DMS53 (cell line): ENCODE data around the gene ACER2.

Source experiments
- DNase-seq: peaks from one replicate; lab custom pipeline; 2025; lab: John Stamatoyannopoulos, UW

Gene ACER2

GRCh38 chr9:19486803-19487202, 78.0 kb downstream of the ACER2 start:
- DNase-seq = no peak

GRCh38 chr9:19488721-19489120, 79.9 kb downstream of the ACER2 start:
- no peak for DNase-seq

DNA sequence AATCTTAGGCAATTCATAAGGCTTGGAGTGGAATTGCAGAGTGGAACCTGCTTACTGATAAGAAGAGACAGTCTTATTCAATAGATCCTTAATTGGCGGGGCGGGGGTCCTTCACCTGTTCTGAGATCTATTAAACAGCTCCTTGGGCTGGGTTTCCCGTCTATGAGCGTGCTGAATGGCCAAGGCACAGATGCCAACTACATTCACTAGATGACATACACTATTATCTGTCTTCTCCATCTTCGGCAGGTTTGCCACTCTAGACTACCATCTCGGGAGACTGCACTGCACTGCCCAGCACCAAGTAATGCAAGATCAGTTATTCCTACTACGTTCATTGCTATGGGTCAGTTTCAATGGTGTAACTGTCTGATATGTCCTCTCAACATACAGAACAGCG, 81.5 kb downstream of the ACER2 start:
- DNase-seq = no peak

DNA sequence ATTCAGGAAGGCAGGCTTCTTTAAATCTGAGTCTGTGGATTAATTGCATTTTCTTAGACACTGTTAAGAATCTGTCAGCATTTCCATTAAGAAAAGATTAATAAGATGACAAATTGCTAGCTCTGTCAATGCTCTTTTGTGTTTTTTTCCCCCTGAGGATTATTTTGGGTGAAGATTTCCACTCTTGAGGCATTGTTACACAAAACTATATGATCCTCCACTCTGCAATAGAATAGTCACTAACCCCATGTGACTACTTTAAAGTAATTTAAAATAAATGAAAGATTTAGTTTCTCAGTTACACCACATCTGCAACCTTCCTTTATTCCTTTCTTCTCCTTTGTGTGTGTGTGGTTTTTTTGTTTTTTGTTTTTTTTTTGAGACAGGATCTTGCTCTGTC, 82.0 kb downstream of the ACER2 start:
- no peak for DNase-seq

DNA sequence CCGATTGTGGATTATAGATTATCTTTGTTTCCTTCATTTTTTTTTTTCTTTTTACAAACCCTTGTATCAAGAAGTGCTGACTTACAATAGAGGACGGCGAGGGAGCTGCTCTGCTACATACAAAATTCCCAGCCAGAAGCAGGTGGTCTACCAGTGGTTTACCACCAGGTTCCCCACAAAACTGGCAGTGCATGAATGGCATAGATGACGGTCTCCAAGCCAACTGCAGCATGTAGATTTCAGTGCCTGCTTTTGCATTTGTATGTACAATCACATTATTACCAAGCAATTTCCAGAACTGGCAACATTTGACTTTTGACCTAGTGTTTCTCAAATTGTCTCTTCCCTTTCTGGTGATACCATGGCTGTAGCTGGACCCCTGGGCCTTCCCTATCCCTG, 84.0 kb downstream of the ACER2 start:
- no peak for DNase-seq

GRCh38 chr9:19493174-19493811, 84.5 kb downstream of the ACER2 start:
- peak; percentile 66 for DNase-seq

- DNase-seq = no peak
Observed at GRCh38 chr9:19493876-19494275, 85.1 kb downstream of the ACER2 start.

DNA sequence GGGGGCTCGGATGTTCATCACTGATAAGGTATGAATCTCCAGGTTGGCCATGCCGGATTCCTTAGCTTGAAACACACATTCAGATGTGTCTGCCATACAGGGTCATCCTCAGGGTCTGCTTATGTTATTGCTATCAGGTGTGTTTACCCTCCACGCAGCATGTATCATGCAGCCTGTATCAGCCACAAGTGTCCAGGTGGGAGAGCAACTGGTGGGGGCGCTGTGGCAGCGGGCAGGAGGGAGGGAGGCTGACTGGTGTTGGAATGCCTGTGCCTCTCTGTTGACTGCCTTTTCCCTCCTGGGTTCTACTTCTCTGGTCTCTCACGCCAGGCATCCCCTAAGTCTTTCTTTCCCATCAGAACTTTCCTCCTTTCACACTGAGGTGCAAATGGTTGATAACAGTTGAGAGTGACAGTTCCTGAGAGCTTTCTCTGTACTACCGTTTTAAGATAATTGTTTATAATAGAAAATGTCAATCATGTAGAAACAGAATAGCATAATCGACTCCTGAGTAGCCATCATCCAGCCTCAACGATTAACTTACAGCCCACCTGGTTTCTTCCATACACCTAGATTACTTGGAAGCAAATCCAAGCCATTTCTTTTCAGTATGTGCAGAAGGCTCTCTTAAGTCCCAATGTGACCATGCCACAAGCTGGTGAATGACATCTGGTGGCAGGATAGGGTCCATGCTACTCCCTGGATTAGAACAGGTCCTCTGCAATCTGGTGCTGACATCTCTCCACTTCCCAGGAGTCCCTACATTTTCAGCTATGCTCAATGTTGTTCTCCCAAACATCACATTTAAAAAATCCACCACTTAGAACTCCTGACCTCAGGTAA, 86.6 kb downstream of the ACER2 start:
- no peak for DNase-seq

- DNase-seq = no peak
Observed at GRCh38 chr9:19496321-19497050, 87.7 kb downstream of the ACER2 start.

GRCh38 chr9:19497276-19497675, 88.5 kb downstream of the ACER2 start:
- DNase-seq = no peak

DNA sequence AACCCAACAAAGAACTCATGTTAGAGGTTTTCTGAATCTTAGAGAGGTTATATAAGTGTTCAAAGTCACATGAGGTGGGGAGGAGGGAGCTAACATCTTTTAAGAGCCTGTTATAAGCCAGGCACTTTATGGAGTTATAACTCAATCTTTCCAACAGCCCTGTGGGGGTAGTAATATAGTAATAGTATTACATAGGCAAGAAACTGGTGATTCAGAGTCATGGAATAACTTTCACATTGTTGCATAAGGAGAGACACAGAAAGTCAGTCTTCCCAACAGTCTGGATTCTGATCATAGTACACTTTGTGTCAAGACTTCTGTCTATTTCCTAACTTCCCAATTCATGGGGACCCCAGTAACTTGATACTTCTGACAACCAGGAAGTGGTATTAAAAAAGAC, 89.2 kb downstream of the ACER2 start:
- no peak for DNase-seq
